Activated T-cell treated with anti-CD3 and anti-CD28 coated beads, Interleukin-2, amount 50 U/mL, for 72 hours (primary cell): ENCODE measurements around the gene USP44. TPM values are rescaled to one million over a fixed set of nuclear protein-coding genes. Genes with fewer than 3 reads are reported as not detected.

Experiments
- ATAC-seq, 2 donors: fragments of 150-1000 bp; cut with Tn5 transposase; replicated peaks in 1 of 2; 2 replicates each; pipeline ENCODE4 v1.10.0; 2021; ENCODE audit warnings: moderate library complexity in 2 of 2, mild to moderate bottlenecking in 1 of 2
- DNase-seq, 2 donors: peaks; one replicate each; pipeline ENCODE4 v3.0.0; 2021 to 2022; ENCODE audit warnings: mixed read lengths in 1 of 2
- H3K27ac Mint-ChIP-seq: one replicate; pipeline ENCODE4 v1.8.0; 2022; ENCODE audit warnings: mild to moderate bottlenecking, moderate library complexity, mixed read lengths
- H3K27me3 Mint-ChIP-seq: one replicate; pipeline ENCODE4 v1.8.0; 2022; ENCODE audit warnings: low read depth, mixed read lengths
- H3K36me3 Mint-ChIP-seq, 2 donors: one replicate each; pipeline ENCODE4 v1.8.0; 2022; ENCODE audit warnings: mixed read lengths in 2 of 2, mild to moderate bottlenecking in 1 of 2; ENCODE audit not compliant: insufficient read depth in 2 of 2
- H3K4me1 Mint-ChIP-seq: one replicate; pipeline ENCODE4 v1.8.0; 2022; ENCODE audit warnings: low read depth, mixed read lengths
- H3K4me3 Mint-ChIP-seq, 2 donors: one replicate each; pipeline ENCODE4 v1.8.0; 2022; ENCODE audit warnings: mild to moderate bottlenecking in 2 of 2, mixed read lengths in 2 of 2, moderate library complexity in 2 of 2
- H3K9me3 Mint-ChIP-seq, 2 donors: one replicate each; pipeline ENCODE4 v1.8.0; 2022; ENCODE audit warnings: mixed read lengths in 2 of 2
- total RNA-seq, 2 donors: library from RNA; stranded (reverse); gene quantifications; one replicate each; pipeline ENCODE4 v1.2.3, GENCODE V29; 2022

USP44 gene
- total RNA-seq = 10 to 100 TPM in 1 of 2 donors, 1 to 10 TPM in 1; 8.4 to 12.0 TPM

- peak within 1 kb of the TSS; percentile 81 to 87 for H3K4me3 Mint-ChIP-seq
- peak within 1 kb of the TSS; percentile 77 for H3K27ac Mint-ChIP-seq
- peaks cover 4 to 6% of the 10 kb centered on the region in 2 donors for H3K36me3 Mint-ChIP-seq
- H3K4me1 Mint-ChIP-seq = peaks cover 68% of the 10 kb centered on the region
- H3K9me3 Mint-ChIP-seq = peaks cover 1 to 2% of the 10 kb centered on the region in 2 donors
- no peaks in the 10 kb centered on the region for H3K27me3 Mint-ChIP-seq
- ATAC-seq (no peak), DNase-seq (peak in 1 of 2 donors; percentile 10)
Observed at GRCh38 chr12:95551305-95551704, at the start of gene USP44. Gene USP44 (minus strand): TSS chr12:95551476. CDS start chr12:95534256, 17,220 bp downstream.

GRCh38 chr12:95600567-95600966 lies 49.3 kb upstream of the USP44 start:
- Mint-ChIP-seq H3K27ac (no peak overlapping the region), H3K27me3 (peaks cover 5% of the 10 kb centered on the region), H3K36me3 (no peaks in the 10 kb centered on the region), H3K4me1 (no peaks in the 10 kb centered on the region), H3K4me3 (no peak overlapping the region), H3K9me3 (no peaks in the 10 kb centered on the region)
- DNase-seq (no peak), ATAC-seq (no peak)

- H3K36me3 Mint-ChIP-seq = no peaks in the 10 kb centered on the region
Observed at GRCh38 chr12:95599880-95600279, 48.6 kb upstream of the USP44 start.

GRCh38 chr12:95594136-95594535 lies 42.9 kb upstream of the USP44 start:
- Mint-ChIP-seq H3K27ac (no peak overlapping the region), H3K27me3 (no peaks in the 10 kb centered on the region), H3K36me3 (no peaks in the 10 kb centered on the region), H3K4me1 (no peaks in the 10 kb centered on the region), H3K9me3 (no peaks in the 10 kb centered on the region), H3K4me3 (no peak overlapping the region)
- ATAC-seq (no peak), DNase-seq (no peak)

More at GRCh38 chr12:95599880-95600279, 48.6 kb upstream of the USP44 start:
- no peak for DNase-seq
- no peaks in the 10 kb centered on the region for H3K9me3 Mint-ChIP-seq
- ATAC-seq = no peak
- H3K4me1 Mint-ChIP-seq = no peaks in the 10 kb centered on the region
- H3K27ac Mint-ChIP-seq = no peak overlapping the region
- peaks cover 5% of the 10 kb centered on the region for H3K27me3 Mint-ChIP-seq
- no peak overlapping the region for H3K4me3 Mint-ChIP-seq

- no peaks in the 10 kb centered on the region for H3K36me3 Mint-ChIP-seq
- peaks cover 4% of the 10 kb centered on the region for H3K27me3 Mint-ChIP-seq
- ATAC-seq (no peak), DNase-seq (no peak)
- no peak overlapping the region for H3K4me3 Mint-ChIP-seq
- no peaks in the 10 kb centered on the region for H3K9me3 Mint-ChIP-seq
- no peaks in the 10 kb centered on the region for H3K4me1 Mint-ChIP-seq
- H3K27ac Mint-ChIP-seq = no peak overlapping the region
Observed at GRCh38 chr12:95593266-95593871, 42.1 kb upstream of the USP44 start.

- ATAC-seq (no peak), DNase-seq (no peak)
- Mint-ChIP-seq H3K27me3 (peaks cover 5% of the 10 kb centered on the region), H3K9me3 (no peaks in the 10 kb centered on the region), H3K4me1 (no peaks in the 10 kb centered on the region), H3K27ac (no peak overlapping the region), H3K36me3 (no peaks in the 10 kb centered on the region), H3K4me3 (no peak overlapping the region)
Observed at GRCh38 chr12:95591731-95592130, 40.5 kb upstream of the USP44 start.

- H3K27ac Mint-ChIP-seq = no peak overlapping the region
- H3K4me3 Mint-ChIP-seq = no peak overlapping the region
- no peaks in the 10 kb centered on the region for H3K4me1 Mint-ChIP-seq
- no peaks in the 10 kb centered on the region for H3K9me3 Mint-ChIP-seq
- ATAC-seq (no peak), DNase-seq (no peak)
- no peaks in the 10 kb centered on the region for H3K36me3 Mint-ChIP-seq
- peaks cover 5% of the 10 kb centered on the region for H3K27me3 Mint-ChIP-seq
Observed at GRCh38 chr12:95590775-95591174, 39.5 kb upstream of the USP44 start.

- no peak for ATAC-seq
- H3K27me3 Mint-ChIP-seq = peaks cover 5% of the 10 kb centered on the region
- no peak overlapping the region for H3K4me3 Mint-ChIP-seq
- H3K27ac Mint-ChIP-seq = no peak overlapping the region
- no peaks in the 10 kb centered on the region for H3K4me1 Mint-ChIP-seq
- no peak for DNase-seq
- no peaks in the 10 kb centered on the region for H3K9me3 Mint-ChIP-seq
- H3K36me3 Mint-ChIP-seq = no peaks in the 10 kb centered on the region
Observed at GRCh38 chr12:95583933-95584332, 32.7 kb upstream of the USP44 start.

GRCh38 chr12:95582230-95583058 lies 31.2 kb upstream of the USP44 start:
- H3K4me1 Mint-ChIP-seq = no peaks in the 10 kb centered on the region
- no peak overlapping the region for H3K4me3 Mint-ChIP-seq
- no peak for DNase-seq
- no peaks in the 10 kb centered on the region for H3K9me3 Mint-ChIP-seq
- H3K27me3 Mint-ChIP-seq = no peaks in the 10 kb centered on the region
- no peak overlapping the region for H3K27ac Mint-ChIP-seq
- no peaks in the 10 kb centered on the region for H3K36me3 Mint-ChIP-seq
- no peak for ATAC-seq

- Mint-ChIP-seq H3K36me3 (no peaks in the 10 kb centered on the region), H3K9me3 (no peaks in the 10 kb centered on the region), H3K4me3 (no peak overlapping the region), H3K4me1 (peaks cover 10% of the 10 kb centered on the region), H3K27ac (no peak overlapping the region), H3K27me3 (no peaks in the 10 kb centered on the region)
- DNase-seq (no peak), ATAC-seq (no peak)
Observed at GRCh38 chr12:95577820-95578219, 26.5 kb upstream of the USP44 start.

GRCh38 chr12:95574799-95575452 lies 23.6 kb upstream of the USP44 start:
- H3K27ac Mint-ChIP-seq = no peak overlapping the region
- peaks cover 10% of the 10 kb centered on the region for H3K4me1 Mint-ChIP-seq
- H3K27me3 Mint-ChIP-seq = no peaks in the 10 kb centered on the region
- ATAC-seq = no peak
- no peaks in the 10 kb centered on the region for H3K36me3 Mint-ChIP-seq
- H3K9me3 Mint-ChIP-seq = no peaks in the 10 kb centered on the region
- DNase-seq = no peak
- no peak overlapping the region for H3K4me3 Mint-ChIP-seq

GRCh38 chr12:95573951-95574576 lies 22.8 kb upstream of the USP44 start:
- ATAC-seq (no peak), DNase-seq (no peak)
- peak overlapping the region; percentile 11 to 20 for H3K4me3 Mint-ChIP-seq
- no peaks in the 10 kb centered on the region for H3K36me3 Mint-ChIP-seq
- H3K27ac Mint-ChIP-seq = no peak overlapping the region
- H3K27me3 Mint-ChIP-seq = no peaks in the 10 kb centered on the region
- H3K4me1 Mint-ChIP-seq = peaks cover 10% of the 10 kb centered on the region
- H3K9me3 Mint-ChIP-seq = no peaks in the 10 kb centered on the region

GRCh38 chr12:95571369-95571768 lies 20.1 kb upstream of the USP44 start:
- Mint-ChIP-seq H3K27ac (no peak overlapping the region), H3K4me1 (peaks cover 22% of the 10 kb centered on the region), H3K27me3 (no peaks in the 10 kb centered on the region), H3K4me3 (no peak overlapping the region), H3K9me3 (no peaks in the 10 kb centered on the region), H3K36me3 (no peaks in the 10 kb centered on the region)
- ATAC-seq (no peak), DNase-seq (no peak)
